Astrocyte (in vitro differentiated cells and primary cell): ENCODE data around the gene KCTD19. TPM values are rescaled to one million over a fixed set of nuclear protein-coding genes. Genes with fewer than 3 reads are reported as not detected.

Source experiments
- DNase-seq: peaks from one replicate; pipeline ENCODE4 v3.0.0-alpha.2; 2010; ENCODE audit warnings: low read depth
- FAIRE-seq: peaks from 2 replicates; lab custom pipeline; 2011; peaks lifted over from hg19 to GRCh38; lab: Jason Lieb, UNC
- H2AFZ ChIP-seq: 2 replicates; pipeline ENCODE4 v1.6.0; 2012; ENCODE audit warnings: low read depth, low read length, inconsistent platforms
- H3K27ac ChIP-seq: 2 replicates; pipeline ENCODE4 v1.5.1; 2011; ENCODE audit warnings: low read depth, low read length, inconsistent platforms
- H3K27me3 ChIP-seq: 2 replicates; pipeline ENCODE4 v1.6.0; 2011; ENCODE audit warnings: low read length, inconsistent platforms; ENCODE audit not compliant: insufficient read depth
- H3K36me3 ChIP-seq: 2 replicates; pipeline ENCODE4 v1.5.1; 2011; ENCODE audit warnings: low read length, inconsistent platforms; ENCODE audit not compliant: insufficient read depth
- H3K4me1 ChIP-seq: 2 replicates; pipeline ENCODE4 v1.5.1; 2011; ENCODE audit warnings: low read length, inconsistent platforms; ENCODE audit not compliant: insufficient read depth
- H3K4me2 ChIP-seq: 2 replicates; pipeline ENCODE4 v1.6.0; 2012; ENCODE audit warnings: low read length, inconsistent platforms
- H3K4me3 ChIP-seq: 2 replicates; pipeline ENCODE4 v1.5.1; 2011; ENCODE audit warnings: low read depth, mild to moderate bottlenecking, low read length, inconsistent platforms; ENCODE audit not compliant: insufficient read depth
- H3K79me2 ChIP-seq: 2 replicates; pipeline ENCODE4 v1.6.0; 2012; ENCODE audit warnings: mild to moderate bottlenecking, low read length, inconsistent platforms; ENCODE audit not compliant: insufficient read depth
- H3K9ac ChIP-seq: 2 replicates; pipeline ENCODE4 v1.6.0; 2012; ENCODE audit warnings: mild to moderate bottlenecking, low read length, inconsistent platforms
- H3K9me3 ChIP-seq: 2 replicates; pipeline ENCODE4 v1.5.1; 2012; ENCODE audit warnings: low read depth, mild to moderate bottlenecking, low read length, inconsistent platforms; ENCODE audit not compliant: insufficient read depth
- H4K20me1 ChIP-seq: 2 replicates; pipeline ENCODE4 v1.6.0; 2012; ENCODE audit warnings: low read length, inconsistent platforms; ENCODE audit not compliant: insufficient read depth
- H3K27ac Mint-ChIP-seq: one replicate; pipeline ENCODE4 v1.8.0; 2021; ENCODE audit warnings: mild to moderate bottlenecking, mixed read lengths; ENCODE audit not compliant: unreplicated experiment
- H3K27me3 Mint-ChIP-seq: one replicate; pipeline ENCODE4 v1.8.0; 2021; ENCODE audit warnings: low read depth, mixed read lengths; ENCODE audit not compliant: unreplicated experiment
- H3K36me3 Mint-ChIP-seq: one replicate; pipeline ENCODE4 v1.8.0; 2021; ENCODE audit warnings: low read depth, mixed read lengths; ENCODE audit not compliant: unreplicated experiment
- H3K4me1 Mint-ChIP-seq: one replicate; pipeline ENCODE4 v1.8.0; 2021; ENCODE audit warnings: low read depth, mixed read lengths; ENCODE audit not compliant: unreplicated experiment
- H3K4me3 Mint-ChIP-seq: one replicate; pipeline ENCODE4 v1.8.0; 2021; ENCODE audit warnings: mild to moderate bottlenecking, moderate library complexity, mixed read lengths; ENCODE audit not compliant: unreplicated experiment
- H3K9me3 Mint-ChIP-seq: one replicate; pipeline ENCODE4 v1.8.0; 2021; ENCODE audit warnings: mild to moderate bottlenecking, mixed read lengths; ENCODE audit not compliant: unreplicated experiment
- CTCF ChIP-seq: IDR thresholded peaks from 2 replicates; pipeline ENCODE4 v1.5.1; 2011; ENCODE audit warnings: low read depth, mild to moderate bottlenecking, inconsistent platforms, low read length, moderate library complexity; ENCODE audit not compliant: insufficient read depth
- EZH2 ChIP-seq: IDR thresholded peaks from 2 replicates; pipeline ENCODE4 v1.6.1; 2012; ENCODE audit warnings: mild to moderate bottlenecking, low read length, inconsistent platforms; ENCODE audit not compliant: insufficient read depth
- total RNA-seq: library from RNA; stranded (reverse); gene quantifications from 2 replicates; pipeline ENCODE4 v1.2.1, GENCODE V29; 2021

The KCTD19 gene
- total RNA-seq, 1 donor from 2014 or later, result not detected

- no peaks in the 10 kb centered on the region for H3K36me3 Mint-ChIP-seq
- H3K27ac ChIP-seq, result peak overlapping the region; percentile 96
These were observed 48.4 kb downstream of the KCTD19 start for GRCh38 chr16:67277999-67278772.

GRCh38 chr16:67277294-67277998, 49.1 kb downstream of the KCTD19 start:
- TF ChIP-seq EZH2 (no peak), CTCF (no peak)
- H3K4me1 ChIP-seq, result peaks cover 24% of the 10 kb centered on the region
- FAIRE-seq (peak; percentile 99), DNase-seq (peak; percentile 99)
- no peak overlapping the region for H2AFZ ChIP-seq
- H3K79me2 ChIP-seq, result peaks cover 2% of the 10 kb centered on the region
- Mint-ChIP-seq H3K27ac (peak overlapping the region; percentile 96), H3K4me1 (peaks cover 16% of the 10 kb centered on the region), H3K4me3 (no peak overlapping the region), H3K27me3 (peaks cover 2% of the 10 kb centered on the region), H3K36me3 (no peaks in the 10 kb centered on the region), H3K9me3 (no peaks in the 10 kb centered on the region)
- no peaks in the 10 kb centered on the region for H4K20me1 ChIP-seq
- peak overlapping the region; percentile 82 for H3K4me2 ChIP-seq
- no peaks in the 10 kb centered on the region for H3K27me3 ChIP-seq
- H3K9ac ChIP-seq, result peak overlapping the region; percentile 75
- H3K4me3 ChIP-seq, result peak overlapping the region; percentile 35
- peak overlapping the region; percentile 96 for H3K27ac ChIP-seq
- H3K36me3 ChIP-seq, result no peaks in the 10 kb centered on the region
- no peaks in the 10 kb centered on the region for H3K9me3 ChIP-seq

More at GRCh38 chr16:67277999-67278772, 48.4 kb downstream of the KCTD19 start:
- Histone ChIP-seq H4K20me1 (no peaks in the 10 kb centered on the region), H3K36me3 (no peaks in the 10 kb centered on the region), H3K79me2 (peaks cover 2% of the 10 kb centered on the region), H2AFZ (peak overlapping the region; percentile 32), H3K4me1 (peaks cover 24% of the 10 kb centered on the region), H3K4me3 (peak overlapping the region; percentile 61), H3K27me3 (no peaks in the 10 kb centered on the region), H3K9me3 (no peaks in the 10 kb centered on the region), H3K4me2 (peak overlapping the region; percentile 82), H3K9ac (peak overlapping the region; percentile 75)
- Mint-ChIP-seq H3K9me3 (peaks cover 3% of the 10 kb centered on the region), H3K4me3 (no peak overlapping the region), H3K27ac (peak overlapping the region; percentile 96), H3K27me3 (peaks cover 6% of the 10 kb centered on the region), H3K4me1 (peaks cover 20% of the 10 kb centered on the region)
- FAIRE-seq (no peak), DNase-seq (peak; percentile 88)
- peak; percentile 2 for TF ChIP-seq CTCF
- TF ChIP-seq EZH2, result no peak
